MM.1S (cell line): ENCODE results near the gene DHRSX.

Experiments
- CTCF ChIP-seq: fragments of 300-600 bp; sonication (generic); IDR thresholded peaks from 2 replicates; pipeline ENCODE4 v1.5.1; 2016; ENCODE audit warnings: antibody characterized with exemption, low read length, mixed read lengths
- EZH2 ChIP-seq: fragments of 300-600 bp; sonication (generic); optimal IDR thresholded peaks from 2 replicates; pipeline ENCODE3; 2017; ENCODE audit warnings: low read depth, mild to moderate bottlenecking, antibody characterized with exemption, low read length, mixed read lengths
- EZH2phosphoT487 ChIP-seq: fragments of 300-600 bp; sonication (generic); IDR thresholded peaks from 2 replicates; pipeline ENCODE4 v1.6.1; 2018; ENCODE audit warnings: antibody characterized with exemption, low read length

DNA sequence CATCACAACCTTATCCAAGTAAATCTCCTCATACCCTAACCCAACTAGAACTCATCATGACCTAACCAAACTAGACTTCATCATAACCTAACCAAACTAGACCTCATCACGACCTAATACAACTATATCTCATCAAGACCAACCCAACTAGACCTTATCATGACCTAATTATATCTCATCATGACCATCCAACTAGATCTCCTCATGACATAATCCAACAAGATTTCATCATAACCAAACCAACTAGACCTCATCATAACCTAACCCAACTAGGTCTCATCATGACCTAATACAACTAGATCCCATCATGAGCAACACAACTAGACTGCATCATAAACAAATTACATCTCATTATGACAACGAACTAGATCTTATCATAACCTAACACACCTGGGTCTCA is 86.4 kb downstream of the DHRSX start:
- TF ChIP-seq CTCF (no peak), EZH2 (no peak), EZH2phosphoT487 (no peak)
